Loucy (cell line): Measurements from ENCODE around the gene CHRNA9.

Experiments used
- H2AFZ ChIP-seq: fragments of 200-600 bp; sonication (generic); 2 replicates; pipeline ENCODE4 v1.6.0; 2016; ENCODE audit warnings: antibody characterized with exemption, mild to moderate bottlenecking, low read length, moderate library complexity
- H3F3A ChIP-seq: fragments of 200-600 bp; 2 replicates; pipeline ENCODE4 v1.6.0; 2016; ENCODE audit warnings: antibody characterized with exemption, low read depth, mild to moderate bottlenecking
- H3K27me3 ChIP-seq: fragments of 200-600 bp; sonication (generic); 2 replicates; pipeline ENCODE4 v1.6.1; 2014; ENCODE audit warnings: low read length, mild to moderate bottlenecking; ENCODE audit not compliant: insufficient read depth, poor library complexity, severe bottlenecking
- H3K36me3 ChIP-seq: fragments of 200-600 bp; sonication (generic); 2 replicates; pipeline ENCODE4 v1.6.1; 2016; ENCODE audit warnings: low read length; ENCODE audit not compliant: insufficient read depth
- H3K4me1 ChIP-seq: fragments of 200-600 bp; sonication (generic); 2 replicates; pipeline ENCODE4 v1.5.1; 2014; ENCODE audit warnings: low read length, mild to moderate bottlenecking; ENCODE audit not compliant: insufficient read depth, poor library complexity, severe bottlenecking
- H3K4me2 ChIP-seq: fragments of 200-600 bp; sonication (generic); 2 replicates; pipeline ENCODE4 v1.6.0; 2014; ENCODE audit warnings: antibody characterized with exemption, low read length, low read depth, mild to moderate bottlenecking; ENCODE audit not compliant: poor library complexity, severe bottlenecking
- H3K4me3 ChIP-seq: fragments of 200-600 bp; sonication (generic); 2 replicates; pipeline ENCODE4 v1.5.1; 2014; ENCODE audit warnings: low read length, mild to moderate bottlenecking, mixed read lengths; ENCODE audit not compliant: poor library complexity, severe bottlenecking
- H3K79me2 ChIP-seq: fragments of 200-600 bp; sonication (generic); 2 replicates; pipeline ENCODE4 v1.6.1; 2014; ENCODE audit warnings: low read length; ENCODE audit not compliant: insufficient read depth
- H3K9ac ChIP-seq: fragments of 200-600 bp; sonication (generic); 2 replicates; pipeline ENCODE4 v1.6.0; 2014; ENCODE audit warnings: mild to moderate bottlenecking, low read depth, low read length, moderate library complexity; ENCODE audit not compliant: poor library complexity, severe bottlenecking
- H3K9me2 ChIP-seq: fragments of 200-600 bp; sonication (generic); replicated peaks from 2 replicates; pipeline ENCODE4 v1.6.1; 2016; ENCODE audit warnings: low read depth, low read length, mixed read lengths
- H3K9me3 ChIP-seq: fragments of 200-600 bp; sonication (generic); 2 replicates; pipeline ENCODE4 v1.6.1; 2014; ENCODE audit warnings: mild to moderate bottlenecking, antibody characterized with exemption, low read length, low read depth; ENCODE audit not compliant: insufficient read depth
- H4K20me1 ChIP-seq: fragments of 200-600 bp; sonication (generic); 2 replicates; pipeline ENCODE4 v1.6.0; 2014; ENCODE audit warnings: antibody characterized with exemption, low read length, mild to moderate bottlenecking; ENCODE audit not compliant: insufficient read depth, poor library complexity, severe bottlenecking
- CTCF ChIP-seq: fragments of 200-600 bp; sonication (generic); conservative IDR thresholded peaks from 2 replicates; pipeline ENCODE4 v1.5.1; 2014; ENCODE audit warnings: mild to moderate bottlenecking, antibody characterized with exemption, low read length
- EZH2phosphoT487 ChIP-seq: fragments of 200-600 bp; IDR thresholded peaks from 2 replicates; pipeline ENCODE4 v1.6.1; 2018; ENCODE audit warnings: antibody characterized with exemption, mild to moderate bottlenecking, moderate library complexity, borderline replicate concordance

The CHRNA9 gene

GRCh38 chr4:40340030-40340429, 4.9 kb downstream of the CHRNA9 start:
- TF ChIP-seq CTCF (no peak), EZH2phosphoT487 (no peak)
- no peak overlapping the region for H2AFZ ChIP-seq

DNA sequence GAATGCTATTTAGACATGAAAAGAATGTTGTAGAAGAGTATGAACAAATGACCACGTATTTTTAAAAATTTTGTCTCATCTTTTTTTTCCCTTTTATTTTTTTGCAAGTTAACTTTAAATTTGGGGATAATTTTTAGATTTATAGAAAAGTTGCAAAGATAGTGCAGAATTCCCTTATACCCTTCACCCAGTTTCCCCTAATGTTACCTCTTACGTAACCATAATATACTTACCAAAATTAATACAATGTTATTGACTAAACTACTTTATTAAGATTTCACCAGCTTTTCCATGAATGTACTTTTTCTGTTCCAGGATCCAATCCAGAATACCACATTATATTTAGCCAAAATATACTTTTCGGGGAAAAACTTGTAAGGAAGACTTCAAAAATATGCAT, 12.3 kb downstream of the CHRNA9 start:
- no peak overlapping the region for H3K4me3 ChIP-seq
- TF ChIP-seq EZH2phosphoT487 = no peak
- TF ChIP-seq CTCF = no peak
- no peaks in the 10 kb centered on the region for H4K20me1 ChIP-seq
- H3K4me2 ChIP-seq = no peak overlapping the region
- H3K9me2 ChIP-seq = no peaks in the 10 kb centered on the region
- H3K27me3 ChIP-seq = no peaks in the 10 kb centered on the region
- H3K36me3 ChIP-seq = no peaks in the 10 kb centered on the region
- H3K79me2 ChIP-seq = no peaks in the 10 kb centered on the region
- peaks cover 27% of the 10 kb centered on the region for H3K4me1 ChIP-seq
- no peak overlapping the region for H2AFZ ChIP-seq
- peaks cover 6% of the 10 kb centered on the region; the same call in 1 of the 2 replicates for H3K9me3 ChIP-seq
- no peak overlapping the region for H3K9ac ChIP-seq
- H3F3A ChIP-seq = peaks cover 16% of the 10 kb centered on the region

More at GRCh38 chr4:40340030-40340429, 4.9 kb downstream of the CHRNA9 start:
- no peaks in the 10 kb centered on the region for H3K36me3 ChIP-seq
- H3K4me2 ChIP-seq = no peak overlapping the region
- no peaks in the 10 kb centered on the region for H4K20me1 ChIP-seq
- H3K9me3 ChIP-seq = peaks cover 6% of the 10 kb centered on the region; the same call in 1 of the 2 replicates
- H3K27me3 ChIP-seq = no peaks in the 10 kb centered on the region
- H3F3A ChIP-seq = no peaks in the 10 kb centered on the region
- peaks cover 10% of the 10 kb centered on the region for H3K4me1 ChIP-seq
- no peaks in the 10 kb centered on the region for H3K9me2 ChIP-seq
- no peak overlapping the region for H3K9ac ChIP-seq
- no peak overlapping the region for H3K4me3 ChIP-seq
- H3K79me2 ChIP-seq = no peaks in the 10 kb centered on the region

DNA sequence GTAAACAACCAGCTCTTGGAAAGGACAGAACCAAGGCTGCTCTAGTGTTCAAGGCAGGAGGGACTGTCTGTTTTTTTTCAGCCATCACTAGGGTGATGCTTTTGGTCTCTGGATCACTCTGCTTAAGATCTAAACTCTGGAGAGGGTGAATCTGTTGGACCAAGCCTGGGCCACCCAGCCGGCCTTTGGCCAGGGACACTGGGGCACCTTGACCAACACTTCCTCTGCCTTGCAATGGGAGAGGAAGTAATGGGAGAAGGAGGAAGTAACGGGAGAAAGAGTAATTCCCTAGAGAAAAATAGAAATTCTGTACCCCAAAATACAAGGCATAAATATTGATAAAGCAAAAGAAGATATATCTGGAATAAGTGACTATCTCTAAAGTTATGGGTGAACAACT, 12.9 kb downstream of the CHRNA9 start:
- Histone ChIP-seq H2AFZ (no peak overlapping the region), H3K9me3 (peaks cover 2% of the 10 kb centered on the region; the same call in 1 of the 2 replicates), H3K79me2 (no peaks in the 10 kb centered on the region), H3K4me3 (no peak overlapping the region), H3K4me1 (peaks cover 27% of the 10 kb centered on the region), H3K9ac (no peak overlapping the region), H3K4me2 (no peak overlapping the region), H3K36me3 (no peaks in the 10 kb centered on the region), H3F3A (peaks cover 16% of the 10 kb centered on the region), H3K27me3 (no peaks in the 10 kb centered on the region), H4K20me1 (no peaks in the 10 kb centered on the region), H3K9me2 (no peaks in the 10 kb centered on the region)
- TF ChIP-seq CTCF (no peak), EZH2phosphoT487 (no peak)
